Smooth muscle cell (in vitro differentiated cells): ENCODE data around the gene ZNF507. TPM values are rescaled to one million over a fixed set of nuclear protein-coding genes. Genes with fewer than 3 reads are reported as not detected.

Source experiments
- DNase-seq: peaks from one replicate; lab custom pipeline; 2025; ENCODE audit not compliant: unreplicated experiment; lab: John Stamatoyannopoulos, UW
- H2AFZ ChIP-seq: fragments of 200-600 bp; sonication (generic); 2 replicates; pipeline ENCODE4 v1.6.0; 2016; ENCODE audit warnings: antibody characterized with exemption, low read depth, mild to moderate bottlenecking
- H3F3A ChIP-seq: fragments of 200-600 bp; sonication (generic); 2 replicates; pipeline ENCODE4 v1.6.0; 2017; ENCODE audit warnings: antibody characterized with exemption, low read depth
- H3K27ac ChIP-seq: fragments of 200-600 bp; sonication (generic); 2 replicates; pipeline ENCODE4 v1.5.1; 2016; ENCODE audit warnings: low read depth, mild to moderate bottlenecking
- H3K27me3 ChIP-seq: fragments of 200-600 bp; sonication (generic); 2 replicates; pipeline ENCODE4 v1.6.1; 2016; ENCODE audit warnings: low read depth, mild to moderate bottlenecking
- H3K36me3 ChIP-seq: fragments of 200-600 bp; sonication (generic); 2 replicates; pipeline ENCODE4 v1.5.1; 2016; ENCODE audit warnings: low read depth
- H3K4me1 ChIP-seq: fragments of 200-600 bp; sonication (generic); 2 replicates; pipeline ENCODE4 v1.5.1; 2016; ENCODE audit warnings: low read depth
- H3K4me2 ChIP-seq: fragments of 200-600 bp; sonication (generic); 2 replicates; pipeline ENCODE4 v1.6.0; 2016; ENCODE audit warnings: mild to moderate bottlenecking
- H3K4me3 ChIP-seq: fragments of 200-600 bp; sonication (generic); 2 replicates; pipeline ENCODE4 v1.5.1; 2016; ENCODE audit warnings: mild to moderate bottlenecking
- H3K79me2 ChIP-seq: fragments of 200-600 bp; sonication (generic); 2 replicates; pipeline ENCODE4 v1.6.0; 2016; ENCODE audit warnings: low read depth, mild to moderate bottlenecking
- H3K9ac ChIP-seq: fragments of 200-600 bp; sonication (generic); 2 replicates; pipeline ENCODE4 v1.6.0; 2016; ENCODE audit warnings: low read depth
- H3K9me3 ChIP-seq: fragments of 200-600 bp; sonication (generic); replicated peaks from 2 replicates; pipeline ENCODE4 v1.5.1; 2016; ENCODE audit warnings: low read depth
- H4K20me1 ChIP-seq: fragments of 200-600 bp; sonication (generic); 2 replicates; pipeline ENCODE4 v1.6.0; 2016; ENCODE audit warnings: low read depth
- CTCF ChIP-seq: fragments of 200-600 bp; sonication (generic); IDR thresholded peaks from 2 replicates; pipeline ENCODE4 v1.5.1; 2017; ENCODE audit warnings: borderline replicate concordance, mild to moderate bottlenecking, antibody characterized with exemption; ENCODE audit not compliant: insufficient read depth, poor library complexity, severe bottlenecking
- WGBS: methylation state at CpG from one replicate; pipeline ENCODE4 v1.1.7; 2016; ENCODE audit warnings: low lambda C conversion rate; 5-methylcytosine and 5-hydroxymethylcytosine counted together
- polyA plus RNA-seq: library from polyadenylated mRNA; unstranded; fragments of >200 nt; fragmentation: Nextera tagmentation; extraction: Ambion mirVana; gene quantifications from 2 replicates; pipeline ENCODE4 v1.2.1, GENCODE V29; 2016
- total RNA-seq: library from RNA; depleted of rRNA; stranded (reverse); fragments of >200 nt; gene quantifications from 2 replicates; pipeline ENCODE4 v1.2.3, GENCODE V29; 2014

ZNF507 gene
- total RNA-seq (8.0 and 10.4 TPM in 2 replicates), polyA plus RNA-seq (2.8 and 4.4 TPM in 2 replicates)

- H3K4me3 ChIP-seq: peak within 1 kb of the TSS; percentile 62
- peaks cover 31% of the 10 kb centered on the region for H3K79me2 ChIP-seq
- H3K36me3 ChIP-seq: no peaks in the 10 kb centered on the region
- H2AFZ ChIP-seq: peak within 1 kb of the TSS; percentile 84
- peaks cover 8% of the 10 kb centered on the region for H3K4me1 ChIP-seq
- peak within 1 kb of the TSS; percentile 36 for H3K27ac ChIP-seq
- TF ChIP-seq CTCF: no peak
- peak within 1 kb of the TSS; percentile 87 for H3K9ac ChIP-seq
- peak; percentile 66 for DNase-seq
- peak within 1 kb of the TSS; percentile 96 for H3K4me2 ChIP-seq
- H4K20me1 ChIP-seq: no peaks in the 10 kb centered on the region
- no peaks in the 10 kb centered on the region for H3K27me3 ChIP-seq
- 5% methylated on average over 66 of the region's 72 CpGs for WGBS
- H3K9me3 ChIP-seq: no peaks in the 10 kb centered on the region
- H3F3A ChIP-seq: no peaks in the 10 kb centered on the region
Measured at GRCh38 chr19:32345261-32346207, at the start of gene ZNF507. ZNF507 (plus strand) TSS chr19:32345610; CDS start chr19:32352831, 7,221 bp downstream.

- Histone ChIP-seq H3K27me3 (no peaks in the 10 kb centered on the region), H3F3A (no peaks in the 10 kb centered on the region), H2AFZ (no peak overlapping the region), H3K9me3 (no peaks in the 10 kb centered on the region), H3K36me3 (no peaks in the 10 kb centered on the region), H3K27ac (no peak overlapping the region), H3K79me2 (no peaks in the 10 kb centered on the region), H3K4me1 (no peaks in the 10 kb centered on the region), H4K20me1 (no peaks in the 10 kb centered on the region), H3K9ac (no peak overlapping the region), H3K4me2 (no peak overlapping the region), H3K4me3 (no peak overlapping the region)
- WGBS: 90% methylated on average over 1 of the region's 1 CpG
- no peak for TF ChIP-seq CTCF
- no peak for DNase-seq
Measured at GRCh38 chr19:32296694-32297093, 48.7 kb upstream of the ZNF507 start.

- H3K9me3 ChIP-seq: no peaks in the 10 kb centered on the region
- H3K4me3 ChIP-seq: no peak overlapping the region
- no peak overlapping the region for H3K9ac ChIP-seq
- no peak overlapping the region for H3K27ac ChIP-seq
- no peaks in the 10 kb centered on the region for H3F3A ChIP-seq
- H3K79me2 ChIP-seq: no peaks in the 10 kb centered on the region
- no peak overlapping the region for H3K4me2 ChIP-seq
- no peaks in the 10 kb centered on the region for H4K20me1 ChIP-seq
- DNase-seq: no peak
- no peak overlapping the region for H2AFZ ChIP-seq
- no peaks in the 10 kb centered on the region for H3K36me3 ChIP-seq
- no peaks in the 10 kb centered on the region for H3K4me1 ChIP-seq
- no peaks in the 10 kb centered on the region for H3K27me3 ChIP-seq
- TF ChIP-seq CTCF: no peak
Measured at GRCh38 chr19:32302778-32303177, 42.6 kb upstream of the ZNF507 start.
